Stimulated activated CD4-positive, alpha-beta T cell treated with anti-CD3 and anti-CD28 coated beads, Interleukin-12 subunit alpha, Interleukin-12 subunit beta, amount 100 ng/mL, for 4 hours (primary cell): Measurements from ENCODE around the gene DUSP22.

ENCODE experiments used
- DNase-seq: peaks from one replicate; pipeline ENCODE4 v3.0.0-alpha.2; 2020

DUSP22 gene

GRCh38 chr6:297571-298232 lies 5.4 kb downstream of the DUSP22 start:
- DNase-seq = no peak

DNA sequence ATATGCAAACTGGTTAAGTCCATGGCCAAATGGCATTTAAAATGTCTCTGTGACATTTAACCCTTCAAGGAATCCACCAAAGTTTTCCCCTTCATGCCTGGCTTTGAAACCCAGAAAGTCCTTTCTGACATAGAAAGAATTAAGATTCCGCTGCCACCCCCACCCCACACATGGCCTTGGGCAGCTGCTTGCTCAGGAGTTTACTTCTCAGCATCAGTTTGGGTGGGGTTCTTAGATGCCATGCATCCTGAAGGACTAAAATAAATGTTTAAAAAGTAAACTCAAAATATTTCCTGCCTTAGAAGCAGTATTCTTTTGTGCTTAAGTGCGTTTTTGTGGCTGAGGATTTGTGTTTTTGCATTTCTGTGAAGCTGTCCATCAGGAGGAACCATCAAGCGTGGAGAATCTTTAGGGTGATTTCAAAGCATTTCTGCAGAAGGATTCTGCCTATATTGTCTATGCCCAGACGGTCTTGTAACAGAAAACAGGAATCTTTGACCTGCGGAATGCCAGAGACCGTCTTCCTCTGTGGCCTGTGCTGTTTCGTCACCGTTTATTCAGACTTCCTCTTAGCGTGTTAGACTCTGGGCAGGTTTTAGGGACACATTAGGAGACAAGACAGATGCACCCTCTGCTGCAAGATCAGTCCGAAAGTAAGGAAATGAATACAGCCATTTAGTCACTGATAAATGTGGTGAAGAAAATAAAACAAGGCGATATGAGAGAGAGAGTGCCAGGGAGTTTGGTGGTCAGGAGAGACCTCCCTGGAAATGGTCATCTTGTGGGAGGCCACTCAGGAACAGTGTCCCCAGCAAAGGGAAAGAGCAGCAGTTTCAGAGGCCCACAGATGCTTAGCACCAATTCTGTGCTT lies 6.2 kb downstream of the DUSP22 start:
- DNase-seq = no peak

GRCh38 chr6:299104-299980 lies 7.1 kb downstream of the DUSP22 start:
- no peak for DNase-seq

GRCh38 chr6:300026-300425 lies 7.7 kb downstream of the DUSP22 start:
- DNase-seq = no peak

DNA sequence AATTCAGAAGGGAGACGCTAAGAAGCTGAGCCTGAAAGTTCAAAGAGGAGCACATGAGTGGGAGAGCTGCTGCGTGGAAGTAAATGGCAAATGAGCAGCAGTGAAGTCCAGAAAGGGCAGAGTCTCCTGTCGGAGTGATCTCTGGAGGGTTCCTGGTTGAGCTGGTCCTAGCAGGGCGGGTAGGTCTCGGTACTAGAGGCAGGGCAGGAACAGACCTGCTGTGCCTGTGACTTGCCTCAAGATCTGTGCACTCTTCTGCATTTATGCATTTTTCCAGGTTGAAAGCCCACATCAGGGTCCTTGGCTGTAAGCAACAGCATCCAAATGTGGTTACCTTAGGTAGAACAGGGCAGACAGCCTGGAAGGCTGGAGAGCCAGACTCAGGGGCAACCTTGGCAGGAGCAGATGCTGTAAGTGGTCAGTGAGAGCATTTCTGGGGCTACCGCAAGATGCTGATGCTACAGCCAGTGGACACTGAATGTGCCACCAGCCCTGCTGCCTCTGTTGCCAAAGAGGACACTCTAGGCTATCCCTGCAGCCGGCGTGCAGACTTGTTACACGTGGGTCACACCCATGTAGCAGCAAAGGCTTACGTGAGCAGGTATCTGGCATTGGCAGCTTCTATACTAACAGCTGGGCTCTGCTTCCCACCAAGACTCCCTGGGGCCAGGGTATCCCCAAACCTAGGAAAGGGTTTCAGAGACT lies 8.4 kb downstream of the DUSP22 start:
- no peak for DNase-seq

- no peak for DNase-seq
These were observed 9.2 kb downstream of the DUSP22 start for GRCh38 chr6:301526-301925.

GRCh38 chr6:301929-302705 lies 9.8 kb downstream of the DUSP22 start:
- DNase-seq = no peak

DNA sequence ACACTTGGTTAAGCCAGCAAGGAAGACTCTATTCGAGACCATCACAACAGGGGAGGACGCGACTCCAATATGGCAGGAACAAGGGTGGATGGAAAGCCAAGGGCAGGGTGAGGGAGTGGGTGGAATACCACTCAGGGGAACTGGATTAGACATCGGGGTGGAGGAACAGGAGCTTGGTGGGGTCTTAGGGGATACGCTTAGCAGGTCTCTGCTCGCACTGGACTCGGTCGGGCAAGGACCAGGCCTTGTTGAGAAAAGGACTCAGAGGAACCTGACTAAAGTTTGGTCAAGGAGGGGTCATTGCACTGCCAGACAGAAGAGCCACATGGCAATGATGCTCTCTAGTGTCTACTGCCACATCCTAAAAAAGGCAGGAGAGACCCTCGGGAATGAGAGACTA lies 10.5 kb downstream of the DUSP22 start:
- DNase-seq = no peak

DNA sequence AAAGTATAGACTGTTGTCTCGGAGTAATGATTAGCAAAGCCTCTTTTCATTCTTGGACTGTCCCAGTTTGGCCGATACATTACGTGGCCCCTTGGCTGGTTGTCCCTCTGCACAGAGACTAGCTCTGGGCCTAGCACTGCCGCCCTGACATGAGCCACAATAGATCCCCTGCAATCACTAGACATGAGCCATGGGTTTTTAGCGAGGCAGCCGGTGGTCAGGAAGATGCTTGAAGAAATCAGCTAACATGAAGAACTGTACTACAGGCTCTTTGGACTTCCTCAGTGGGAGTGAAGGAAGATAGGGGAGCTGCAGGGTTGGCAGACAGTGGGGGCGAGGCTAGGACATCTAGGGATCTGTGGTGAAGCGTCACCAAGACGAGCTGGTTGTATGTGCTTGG lies 11.0 kb downstream of the DUSP22 start:
- no peak for DNase-seq

DNA sequence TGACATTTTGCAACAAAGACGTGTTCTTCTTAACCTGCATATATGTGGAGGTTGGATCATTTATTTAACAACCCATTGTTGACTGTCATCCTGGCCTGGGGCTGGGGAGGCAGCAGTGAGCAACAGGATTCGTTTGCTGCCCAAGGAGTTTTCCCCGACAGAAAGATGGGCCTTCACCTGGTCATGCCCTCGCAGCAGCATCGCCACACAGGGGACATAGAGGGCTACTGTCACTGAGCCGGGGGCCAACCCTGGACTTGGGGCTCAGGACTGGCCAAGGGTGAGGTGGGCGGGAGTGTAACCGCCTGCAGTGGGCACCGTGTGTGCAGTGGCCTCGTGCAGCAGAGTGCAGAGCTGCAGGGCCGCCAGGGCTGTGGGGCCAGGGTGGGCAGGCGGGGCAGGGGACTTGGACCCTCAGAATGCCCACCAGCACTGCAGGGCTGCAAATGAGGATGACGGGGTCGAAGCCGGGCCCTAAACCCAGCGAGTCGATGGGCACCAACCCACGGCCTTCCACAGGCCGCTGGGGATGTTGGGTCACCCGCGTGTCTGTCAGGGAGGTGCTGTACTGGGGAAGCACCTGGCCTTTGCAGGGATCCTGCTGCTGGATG lies 11.8 kb downstream of the DUSP22 start:
- no peak for DNase-seq

GRCh38 chr6:304833-305370 lies 12.6 kb downstream of the DUSP22 start:
- DNase-seq = no peak

DNA sequence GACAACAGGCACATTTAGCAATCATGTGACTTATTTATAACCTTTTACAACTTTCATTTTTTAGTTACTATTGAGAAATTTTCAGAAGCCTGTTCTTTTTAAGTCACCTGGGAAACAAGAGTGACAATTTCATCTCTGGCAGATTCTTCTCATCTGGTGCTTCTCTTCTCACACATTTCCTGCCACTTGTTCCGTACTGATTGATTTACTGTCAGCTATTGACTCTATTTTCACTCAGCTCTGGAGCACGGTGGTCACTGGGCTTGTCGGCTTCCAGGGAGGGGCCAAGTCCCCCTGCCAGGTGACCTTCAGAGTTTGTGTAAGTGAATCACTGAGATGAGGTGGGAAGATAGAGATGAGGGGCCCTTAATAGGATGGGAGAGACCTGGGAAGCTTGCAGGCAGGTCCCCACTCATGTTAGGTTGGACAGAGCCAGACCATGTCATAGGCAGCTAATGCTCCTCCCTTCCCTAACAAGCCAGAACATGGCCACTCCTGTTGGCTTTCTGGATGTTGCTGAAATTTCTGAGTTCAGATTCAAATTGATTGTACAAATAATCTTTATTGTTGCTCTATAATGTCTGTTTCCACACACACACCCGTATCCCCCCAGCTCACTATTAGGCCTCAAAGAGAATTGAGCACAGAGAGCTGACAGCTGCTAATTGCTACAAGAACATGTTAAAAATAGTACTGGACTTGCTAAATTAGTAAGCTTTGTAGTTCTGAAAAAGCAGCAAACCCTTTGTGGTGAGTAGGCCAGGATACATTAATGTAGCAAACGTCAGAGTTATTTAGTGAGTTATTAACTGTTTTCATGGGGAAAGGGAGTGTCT lies 13.3 kb downstream of the DUSP22 start:
- DNase-seq = no peak

GRCh38 chr6:306641-307061 lies 14.4 kb downstream of the DUSP22 start:
- DNase-seq = no peak

- DNase-seq = no peak
These were observed 15.0 kb downstream of the DUSP22 start for GRCh38 chr6:307065-307814.

GRCh38 chr6:307874-308273 lies 15.6 kb downstream of the DUSP22 start:
- DNase-seq = no peak

- DNase-seq = no peak
These were observed 16.0 kb downstream of the DUSP22 start for GRCh38 chr6:308307-308706.

DNA sequence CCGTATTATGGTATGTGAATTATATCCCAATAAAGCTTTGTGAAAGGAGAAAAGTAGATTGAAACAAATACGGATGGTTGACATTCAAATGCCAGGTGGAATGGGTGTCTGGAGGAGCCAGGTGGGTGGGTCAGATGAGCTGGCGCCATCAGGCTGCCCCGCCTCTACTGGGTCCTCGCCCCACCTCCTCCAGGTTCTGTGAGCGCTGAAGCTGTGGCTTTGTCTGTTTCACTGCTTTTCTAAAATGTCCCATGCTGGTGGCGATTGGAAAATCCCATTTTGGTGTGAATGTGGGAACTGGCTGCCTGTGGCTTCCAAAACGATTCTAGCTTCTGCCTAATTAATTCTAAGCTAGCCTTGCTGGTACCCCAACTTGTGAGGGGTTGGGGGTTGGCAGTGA lies 16.5 kb downstream of the DUSP22 start:
- DNase-seq = no peak

DNA sequence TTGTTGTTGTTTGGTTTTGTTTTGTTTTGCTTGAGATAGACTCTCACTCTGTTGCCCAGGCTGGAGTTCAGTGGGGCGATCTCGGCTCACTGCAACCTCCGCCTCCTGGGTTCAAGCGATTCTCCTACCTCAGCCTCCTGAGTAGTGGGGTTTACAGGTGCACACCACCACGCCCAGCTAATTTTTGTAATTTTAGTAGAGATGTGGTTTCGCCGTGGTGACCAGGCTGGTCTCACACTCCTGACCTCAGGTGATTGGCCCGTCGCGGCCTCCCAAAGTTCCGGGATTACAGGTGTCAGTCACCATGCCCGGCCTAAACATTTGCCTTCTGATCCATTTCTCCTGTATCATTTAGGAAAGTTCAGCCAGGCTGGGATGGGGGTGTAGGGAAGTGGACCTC lies 17.7 kb downstream of the DUSP22 start:
- DNase-seq = no peak

DNA sequence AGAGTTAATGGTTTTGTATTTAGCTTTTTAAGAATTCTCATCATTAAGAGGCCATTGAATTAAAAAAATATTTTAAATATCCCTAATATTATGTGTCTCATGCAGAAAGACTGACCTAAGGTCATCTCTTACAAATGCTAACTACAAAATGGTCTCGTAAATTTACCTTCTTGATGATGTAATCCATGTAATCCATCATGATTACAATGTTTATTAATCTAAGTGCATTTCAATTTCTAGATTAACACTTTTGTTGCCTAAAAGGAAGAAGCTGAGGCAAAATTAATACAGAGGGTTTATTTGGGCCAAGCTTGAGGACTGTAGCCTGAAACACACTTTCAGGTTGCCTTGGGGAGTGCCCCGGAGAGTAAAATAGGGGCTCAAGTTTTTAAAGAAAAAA lies 18.4 kb downstream of the DUSP22 start:
- DNase-seq = no peak
